Endodermal cell (in vitro differentiated cells): ENCODE results near the gene IFNLR1. TPM values are rescaled to one million over a fixed set of nuclear protein-coding genes. Genes with fewer than 3 reads are reported as not detected.

ENCODE experiments used
- DNase-seq: peaks from one replicate; pipeline ENCODE4 v3.0.0-alpha.2; 2017
- H3K27ac ChIP-seq: 2 replicates; pipeline ENCODE4 v1.5.1; 2013; ENCODE audit warnings: mild to moderate bottlenecking, low read depth, low read length, moderate library complexity
- H3K27me3 ChIP-seq: 2 replicates; pipeline ENCODE4 v1.6.1; 2013; ENCODE audit warnings: mild to moderate bottlenecking, low read length, moderate library complexity; ENCODE audit not compliant: insufficient read depth, control insufficient read depth, poor library complexity, severe bottlenecking
- H3K36me3 ChIP-seq: 2 replicates; pipeline ENCODE4 v1.7.0; 2013; ENCODE audit warnings: mild to moderate bottlenecking, low read length, moderate library complexity; ENCODE audit not compliant: control insufficient read depth, insufficient read depth
- H3K4me1 ChIP-seq: one replicate; pipeline ENCODE4 v1.7.0; 2013; ENCODE audit warnings: low read length; ENCODE audit not compliant: control insufficient read depth, insufficient read depth
- H3K4me3 ChIP-seq: 2 replicates; pipeline ENCODE4 v1.5.1; 2013; ENCODE audit warnings: mild to moderate bottlenecking, low read length, moderate library complexity
- H3K9ac ChIP-seq: 2 replicates; pipeline ENCODE4 v1.6.1; 2013; ENCODE audit warnings: mild to moderate bottlenecking, low read length, moderate library complexity; ENCODE audit not compliant: poor library complexity, severe bottlenecking; ENCODE audit errors: extremely low read depth
- H3K9me3 ChIP-seq: 2 replicates; pipeline ENCODE4 v1.6.1; 2013; ENCODE audit warnings: mild to moderate bottlenecking, low read length, moderate library complexity; ENCODE audit not compliant: control insufficient read depth
- H3K27ac Mint-ChIP-seq: 2 replicates; pipeline ENCODE4 v1.8.0; 2020; ENCODE audit warnings: mixed read lengths
- H3K27me3 Mint-ChIP-seq: 2 replicates; pipeline ENCODE4 v1.8.0; 2021; ENCODE audit warnings: mild to moderate bottlenecking, mixed read lengths; ENCODE audit not compliant: insufficient read depth
- H3K36me3 Mint-ChIP-seq: 2 replicates; pipeline ENCODE4 v1.8.0; 2020; ENCODE audit warnings: low read depth, mixed read lengths
- H3K4me1 Mint-ChIP-seq: 2 replicates; pipeline ENCODE4 v1.8.0; 2020; ENCODE audit warnings: mixed read lengths
- H3K4me3 Mint-ChIP-seq: 2 replicates; pipeline ENCODE4 v1.8.0; 2020; ENCODE audit warnings: mild to moderate bottlenecking, moderate library complexity, mixed read lengths
- H3K9me3 Mint-ChIP-seq: 2 replicates; pipeline ENCODE4 v1.8.0; 2020; ENCODE audit warnings: mild to moderate bottlenecking, mixed read lengths
- WGBS, 2 experiments: methylation state at CpG; one replicate each; pipeline versions ENCODE4 v1.1.5 to v1.1.7; 2013; ENCODE audit warnings: missing lambda C conversion rate in 2 of 2, mixed read lengths in 1 of 2; ENCODE audit not compliant: insufficient coverage in 1 of 2, insufficient read length in 1 of 2; 5-methylcytosine and 5-hydroxymethylcytosine counted together
- total RNA-seq, 2 donors: library from RNA; stranded (reverse); fragmentation: NEBNext Ultra II Directional in 1 of 2; extraction: Animal tissue kit (Norgen Biotek cat#: 25700) in 1 of 2; gene quantifications; 2 replicates in 1 of 2; 3 replicates in 1 of 2; pipeline ENCODE4 v1.2.1, GENCODE V29; 2021
- TF ChIP-seq, protein P1 (sequence below): fragments of 200-600 bp; sonication (generic); conservative IDR thresholded peaks from 2 replicates; pipeline ENCODE4 v1.5.0; 2021; ENCODE audit warnings: antibody characterized with exemption, mild to moderate bottlenecking

The IFNLR1 gene
- total RNA-seq, 2 donors from 2014 or later: 12.1 to 13.0 TPM

DNA sequence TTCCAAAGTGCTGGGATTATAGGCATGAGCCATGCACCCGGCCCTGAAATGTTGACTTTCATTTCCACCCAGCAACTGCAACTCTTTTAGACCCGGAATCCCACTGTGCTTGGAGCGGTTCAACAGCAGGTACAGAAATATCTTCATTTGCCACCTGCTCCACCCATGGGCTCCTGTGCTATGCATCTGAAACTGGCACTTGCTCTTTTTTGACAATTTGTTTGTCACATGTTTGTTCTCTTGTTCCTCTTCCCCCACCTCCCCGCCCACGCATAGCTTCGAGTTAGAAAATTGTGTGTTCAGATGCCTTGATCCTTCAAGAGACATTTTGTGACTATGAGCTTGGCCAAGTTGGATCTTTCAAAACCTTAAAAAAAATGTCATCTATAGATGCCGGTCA is 2.4 kb upstream of the IFNLR1 start:
- Histone ChIP-seq H3K4me1 (no peaks in the 10 kb centered on the region), H3K27me3 (no peaks in the 10 kb centered on the region), H3K27ac (no peak overlapping the region), H3K36me3 (no peaks in the 10 kb centered on the region), H3K9me3 (no peaks in the 10 kb centered on the region), H3K9ac (no peak overlapping the region), H3K4me3 (no peak overlapping the region)
- 95 to 98% methylated on average over 7 of the region's 7 CpGs for WGBS, 2 experiments
- Mint-ChIP-seq H3K4me3 (no peak overlapping the region), H3K27ac (no peak overlapping the region), H3K9me3 (no peaks in the 10 kb centered on the region), H3K27me3 (peaks cover 3% of the 10 kb centered on the region), H3K4me1 (peaks cover 10% of the 10 kb centered on the region), H3K36me3 (no peaks in the 10 kb centered on the region)
- TF ChIP-seq, protein P1, sequence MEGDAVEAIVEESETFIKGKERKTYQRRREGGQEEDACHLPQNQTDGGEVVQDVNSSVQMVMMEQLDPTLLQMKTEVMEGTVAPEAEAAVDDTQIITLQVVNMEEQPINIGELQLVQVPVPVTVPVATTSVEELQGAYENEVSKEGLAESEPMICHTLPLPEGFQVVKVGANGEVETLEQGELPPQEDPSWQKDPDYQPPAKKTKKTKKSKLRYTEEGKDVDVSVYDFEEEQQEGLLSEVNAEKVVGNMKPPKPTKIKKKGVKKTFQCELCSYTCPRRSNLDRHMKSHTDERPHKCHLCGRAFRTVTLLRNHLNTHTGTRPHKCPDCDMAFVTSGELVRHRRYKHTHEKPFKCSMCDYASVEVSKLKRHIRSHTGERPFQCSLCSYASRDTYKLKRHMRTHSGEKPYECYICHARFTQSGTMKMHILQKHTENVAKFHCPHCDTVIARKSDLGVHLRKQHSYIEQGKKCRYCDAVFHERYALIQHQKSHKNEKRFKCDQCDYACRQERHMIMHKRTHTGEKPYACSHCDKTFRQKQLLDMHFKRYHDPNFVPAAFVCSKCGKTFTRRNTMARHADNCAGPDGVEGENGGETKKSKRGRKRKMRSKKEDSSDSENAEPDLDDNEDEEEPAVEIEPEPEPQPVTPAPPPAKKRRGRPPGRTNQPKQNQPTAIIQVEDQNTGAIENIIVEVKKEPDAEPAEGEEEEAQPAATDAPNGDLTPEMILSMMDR: no peak
- no peak for DNase-seq

DNA sequence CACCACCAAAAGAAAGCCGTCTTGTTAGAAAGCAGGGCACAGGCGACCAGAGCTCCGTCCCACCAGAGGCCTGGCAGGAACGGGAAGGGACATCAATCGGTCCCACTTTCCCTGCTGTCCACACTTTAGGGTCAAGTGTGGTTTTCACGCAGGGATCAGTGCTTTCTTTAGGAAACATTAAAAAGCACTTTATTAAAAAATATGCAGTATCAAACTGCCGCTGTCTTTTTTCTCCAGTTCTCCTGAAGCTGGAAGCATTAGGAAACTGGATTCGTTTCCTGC is 437 bp downstream of the IFNLR1 start:
- H3K27me3 Mint-ChIP-seq: peaks cover 3% of the 10 kb centered on the region
- H3K4me1 Mint-ChIP-seq: peaks cover 10% of the 10 kb centered on the region
- H3K4me1 ChIP-seq: no peaks in the 10 kb centered on the region
- peak overlapping the region; percentile 90 for H3K4me3 ChIP-seq
- no peaks in the 10 kb centered on the region for H3K36me3 ChIP-seq
- no peak overlapping the region for H3K27ac ChIP-seq
- H3K9me3 ChIP-seq: no peaks in the 10 kb centered on the region
- TF ChIP-seq, protein P1: no peak
- H3K36me3 Mint-ChIP-seq: peaks cover 4% of the 10 kb centered on the region
- H3K9me3 Mint-ChIP-seq: no peaks in the 10 kb centered on the region
- 19 to 33% methylated on average over 3 to 8 of the region's 8 CpGs for WGBS, 2 experiments
- peak overlapping the region; percentile 74 for H3K9ac ChIP-seq
- no peaks in the 10 kb centered on the region for H3K27me3 ChIP-seq
- H3K4me3 Mint-ChIP-seq: peak overlapping the region; percentile 70
- H3K27ac Mint-ChIP-seq: peak overlapping the region; percentile 90
- DNase-seq: no peak

DNA sequence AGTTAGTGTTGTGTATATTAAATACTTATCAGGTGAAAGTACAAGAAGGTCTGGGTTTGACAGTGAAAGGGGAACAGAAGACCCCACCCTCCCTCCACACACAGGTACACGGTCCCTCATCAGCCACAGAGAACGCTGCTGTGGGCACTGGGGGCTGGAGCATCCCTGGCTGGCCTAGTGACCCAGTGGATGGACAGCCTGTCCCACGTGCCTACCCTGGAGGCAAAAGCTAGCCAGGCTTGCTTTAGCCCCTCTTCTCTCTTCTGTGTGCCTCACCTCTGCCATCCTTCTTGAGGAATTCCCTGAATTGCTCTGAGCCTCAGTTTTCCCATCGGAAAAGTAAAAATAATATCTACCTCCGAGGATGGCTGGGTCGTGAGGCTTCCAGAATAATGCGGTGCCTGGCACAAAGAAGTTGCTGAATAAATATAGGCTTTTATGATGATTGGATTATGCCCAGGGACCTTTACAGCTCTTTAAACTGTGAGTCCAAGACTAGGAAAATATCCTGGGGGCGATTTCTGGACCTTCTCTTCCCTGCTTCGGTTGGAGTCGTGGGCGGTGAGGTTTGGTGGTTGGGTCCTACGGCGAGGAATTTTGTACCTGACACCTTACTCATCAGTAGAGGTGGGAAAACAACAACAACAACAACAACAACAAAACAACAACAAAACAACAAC is 918 bp downstream of the IFNLR1 start:
- H3K36me3 ChIP-seq: no peaks in the 10 kb centered on the region
- Mint-ChIP-seq H3K4me1 (peaks cover 10% of the 10 kb centered on the region), H3K27ac (peak overlapping the region; percentile 90), H3K36me3 (peaks cover 4% of the 10 kb centered on the region), H3K4me3 (peak overlapping the region; percentile 70), H3K9me3 (no peaks in the 10 kb centered on the region), H3K27me3 (peaks cover 3% of the 10 kb centered on the region)
- 78 to 79% methylated on average over 6 to 13 of the region's 13 CpGs for WGBS, 2 experiments
- H3K27ac ChIP-seq: no peak overlapping the region
- no peak for DNase-seq
- H3K9ac ChIP-seq: peak overlapping the region; percentile 74
- H3K9me3 ChIP-seq: no peaks in the 10 kb centered on the region
- H3K4me1 ChIP-seq: no peaks in the 10 kb centered on the region
- TF ChIP-seq, protein P1: no peak
- no peaks in the 10 kb centered on the region for H3K27me3 ChIP-seq
- H3K4me3 ChIP-seq: peak overlapping the region; percentile 90
